ENCODE results near the gene WDPCP. TPM values are rescaled to one million over a fixed set of nuclear protein-coding genes. Genes with fewer than 3 reads are reported as not detected.

Gene WDPCP
- total and polyA plus RNA-seq, 2 of the 4 experiments (the other 2 are of a cell fraction): 2.2 to 10.2 TPM

DNA sequence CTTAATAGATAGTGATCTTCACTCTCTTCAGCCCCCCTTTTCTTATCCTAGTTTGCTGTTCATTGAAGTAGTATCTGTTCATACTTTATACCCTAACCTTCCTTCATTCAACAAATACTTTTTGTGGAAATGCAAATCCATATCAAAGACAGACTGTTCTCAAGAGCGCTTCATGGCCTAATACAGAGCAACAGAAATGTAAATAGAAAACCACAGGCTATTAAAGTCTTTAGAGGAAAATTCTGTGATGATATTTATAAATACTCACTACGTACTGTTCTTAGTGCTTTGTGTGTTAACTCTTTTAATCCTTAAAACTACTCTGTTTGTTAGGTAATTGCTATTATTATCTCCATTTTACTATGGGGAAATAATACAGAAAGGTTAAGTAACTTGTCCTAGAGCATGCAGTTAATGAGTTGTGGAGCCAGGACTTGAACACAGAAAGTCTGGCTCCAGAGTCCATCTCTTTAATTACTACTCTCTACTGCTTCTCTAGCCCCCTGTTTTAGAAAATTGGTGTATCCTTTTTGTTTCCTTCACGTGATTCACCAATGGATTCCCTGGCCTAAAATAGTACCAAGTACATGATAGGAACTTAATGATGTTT is 3.4 kb upstream of the WDPCP start:
- peaks cover 2% of the 10 kb centered on the region; the same call in 1 of the 2 replicates for H3K4me1 ChIP-seq (ENCODE audit: control insufficient read depth, insufficient read depth, low read length)
- H2AK9ac ChIP-seq (replicated peaks; ENCODE audit: low read depth, low read length, poor library complexity): no peak overlapping the region
- no CpG with 5 or more reads among the region's 3 CpGs for WGBS, 2 experiments (ENCODE audit: extremely low coverage in 2 of 2, insufficient read length in 1 of 2)
- ATAC-seq (ENCODE audit: low read depth) (no peak), DNase-seq (no peak)
- H4K20me1 ChIP-seq (ENCODE audit: insufficient read depth, low read length): no peaks in the 10 kb centered on the region
- no peak overlapping the region for H2AK5ac ChIP-seq (ENCODE audit: low read depth, low read length)
- H2BK120ac ChIP-seq (ENCODE audit: low read depth, low read length): no peak overlapping the region
- no peak overlapping the region for H2BK5ac ChIP-seq (ENCODE audit: low read depth, low read length, poor library complexity, severe bottlenecking)
- no peak overlapping the region for H2BK15ac ChIP-seq (ENCODE audit: low read depth, low read length)
- no peak overlapping the region for H4K91ac ChIP-seq (ENCODE audit: insufficient read depth, low read depth, low read length)
- TF ChIP-seq MXI1 (IDR thresholded peaks at IDR 0.05; ENCODE audit: borderline replicate concordance, low read depth, low read length): no peak
- no peak for TF ChIP-seq CEBPB (IDR thresholded peaks at IDR 0.05; ENCODE audit: low read depth, low read length)
- TF ChIP-seq BHLHE40 (IDR thresholded peaks at IDR 0.05; ENCODE audit: low read depth, low read length): no peak
- no peak for TF ChIP-seq SMC3 (IDR thresholded peaks at IDR 0.05; ENCODE audit: low read depth, low read length)
- TF ChIP-seq MAZ (IDR thresholded peaks at IDR 0.05; ENCODE audit: borderline replicate concordance, low read depth, low read length): no peak
- TF ChIP-seq, protein P1, sequence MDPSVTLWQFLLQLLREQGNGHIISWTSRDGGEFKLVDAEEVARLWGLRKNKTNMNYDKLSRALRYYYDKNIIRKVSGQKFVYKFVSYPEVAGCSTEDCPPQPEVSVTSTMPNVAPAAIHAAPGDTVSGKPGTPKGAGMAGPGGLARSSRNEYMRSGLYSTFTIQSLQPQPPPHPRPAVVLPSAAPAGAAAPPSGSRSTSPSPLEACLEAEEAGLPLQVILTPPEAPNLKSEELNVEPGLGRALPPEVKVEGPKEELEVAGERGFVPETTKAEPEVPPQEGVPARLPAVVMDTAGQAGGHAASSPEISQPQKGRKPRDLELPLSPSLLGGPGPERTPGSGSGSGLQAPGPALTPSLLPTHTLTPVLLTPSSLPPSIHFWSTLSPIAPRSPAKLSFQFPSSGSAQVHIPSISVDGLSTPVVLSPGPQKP (IDR thresholded peaks at IDR 0.05; ENCODE audit: borderline replicate concordance, low read depth, low read length): no peak
- TF ChIP-seq, protein P2, sequence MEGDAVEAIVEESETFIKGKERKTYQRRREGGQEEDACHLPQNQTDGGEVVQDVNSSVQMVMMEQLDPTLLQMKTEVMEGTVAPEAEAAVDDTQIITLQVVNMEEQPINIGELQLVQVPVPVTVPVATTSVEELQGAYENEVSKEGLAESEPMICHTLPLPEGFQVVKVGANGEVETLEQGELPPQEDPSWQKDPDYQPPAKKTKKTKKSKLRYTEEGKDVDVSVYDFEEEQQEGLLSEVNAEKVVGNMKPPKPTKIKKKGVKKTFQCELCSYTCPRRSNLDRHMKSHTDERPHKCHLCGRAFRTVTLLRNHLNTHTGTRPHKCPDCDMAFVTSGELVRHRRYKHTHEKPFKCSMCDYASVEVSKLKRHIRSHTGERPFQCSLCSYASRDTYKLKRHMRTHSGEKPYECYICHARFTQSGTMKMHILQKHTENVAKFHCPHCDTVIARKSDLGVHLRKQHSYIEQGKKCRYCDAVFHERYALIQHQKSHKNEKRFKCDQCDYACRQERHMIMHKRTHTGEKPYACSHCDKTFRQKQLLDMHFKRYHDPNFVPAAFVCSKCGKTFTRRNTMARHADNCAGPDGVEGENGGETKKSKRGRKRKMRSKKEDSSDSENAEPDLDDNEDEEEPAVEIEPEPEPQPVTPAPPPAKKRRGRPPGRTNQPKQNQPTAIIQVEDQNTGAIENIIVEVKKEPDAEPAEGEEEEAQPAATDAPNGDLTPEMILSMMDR (conservative IDR thresholded peaks at IDR 0.05; ENCODE audit: low read depth, low read length): no peak
- no peak for TF ChIP-seq RFX5 (IDR thresholded peaks at IDR 0.05; ENCODE audit: low read depth, low read length)
- no peak for TF ChIP-seq MAFK (IDR thresholded peaks at IDR 0.05; ENCODE audit: low read depth, low read length)
- TF ChIP-seq FOS (IDR thresholded peaks at IDR 0.05; ENCODE audit: low read depth, low read length): no peak
- TF ChIP-seq RAD21 (IDR thresholded peaks at IDR 0.05; ENCODE audit: low read length): no peak
- TF ChIP-seq, protein P3, sequence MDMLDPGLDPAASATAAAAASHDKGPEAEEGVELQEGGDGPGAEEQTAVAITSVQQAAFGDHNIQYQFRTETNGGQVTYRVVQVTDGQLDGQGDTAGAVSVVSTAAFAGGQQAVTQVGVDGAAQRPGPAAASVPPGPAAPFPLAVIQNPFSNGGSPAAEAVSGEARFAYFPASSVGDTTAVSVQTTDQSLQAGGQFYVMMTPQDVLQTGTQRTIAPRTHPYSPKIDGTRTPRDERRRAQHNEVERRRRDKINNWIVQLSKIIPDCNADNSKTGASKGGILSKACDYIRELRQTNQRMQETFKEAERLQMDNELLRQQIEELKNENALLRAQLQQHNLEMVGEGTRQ (IDR thresholded peaks at IDR 0.05; ENCODE audit: low read depth, low read length): no peak
- no peak for TF ChIP-seq RCOR1 (IDR thresholded peaks at IDR 0.05; ENCODE audit: insufficient replicate concordance, low read length)
- no peak for TF ChIP-seq CHD1 (IDR thresholded peaks at IDR 0.05; ENCODE audit: low read depth, low read length)
- no peak for TF ChIP-seq NFE2L2 (IDR thresholded peaks at IDR 0.05; ENCODE audit: low read depth, low read length)
- no peak for TF ChIP-seq POLR2A (IDR thresholded peaks at IDR 0.05; ENCODE audit: low read depth, low read length)
- no peak overlapping the region for H3K4me3 ChIP-seq (ENCODE audit: insufficient read depth, low read depth, low read length)
- CTCF ChIA-PET: no interaction called here
- no peaks in the 10 kb centered on the region for H3K9me1 ChIP-seq (ENCODE audit: insufficient read depth, low read length)
- in situ Hi-C loops (cut with MboI; ENCODE audit: low sequenced_read_pairs): no loop called here
- no peak overlapping the region for H2AFZ ChIP-seq (replicated peaks; ENCODE audit: low read length, poor library complexity)
- dilution Hi-C loops (cut with HindIII; ENCODE audit: low sequenced_read_pairs, unreplicated experiment): no loop called here
- peaks cover 28 to 48% of the 10 kb centered on the region in 2 experiments for H3K79me1 ChIP-seq (ENCODE audit: low read depth in 1 of 2, low read length in 2 of 2)
- no peak overlapping the region for H3K18ac ChIP-seq (ENCODE audit: low read depth, low read length)
- no peak overlapping the region for H4K8ac ChIP-seq (ENCODE audit: low read depth in 2 of 2, low read length in 2 of 2)
- H3K27ac ChIP-seq (ENCODE audit: insufficient read depth, low read length): no peak overlapping the region
- no TSS peak for BruUV-seq (replicated peaks)
- POLR2A ChIA-PET (ENCODE audit: unreplicated experiment): no interaction called here
- H3K4me2 ChIP-seq (ENCODE audit: low read depth, low read length): no peak overlapping the region
- H4K5ac ChIP-seq (ENCODE audit: low read depth, low read length): no peak overlapping the region
- no peak overlapping the region for H3K14ac ChIP-seq (replicated peaks; ENCODE audit: low read depth, low read length)
- H3K36me3 ChIP-seq (ENCODE audit: control insufficient read depth, insufficient read depth, low read length): peaks cover 4% of the 10 kb centered on the region
- no peaks in the 10 kb centered on the region for H3K9me3 ChIP-seq (ENCODE audit: control insufficient read depth, insufficient read depth, low read length)
- no peak overlapping the region for H3K9ac ChIP-seq (ENCODE audit: low read depth, low read length)
- no peaks in the 10 kb centered on the region for H3K27me3 ChIP-seq (ENCODE audit: control insufficient read depth, insufficient read depth, low read length)
- H3K23ac ChIP-seq (ENCODE audit: low read depth, low read length): no peak overlapping the region
- no peak overlapping the region for H2BK20ac ChIP-seq (ENCODE audit: low read depth, low read length)
- no peak overlapping the region for H3K56ac ChIP-seq (ENCODE audit: extremely low read depth, insufficient read depth, low read length)
- intact Hi-C loops (cut with micrococcal nuclease): no loop called here
- no peak overlapping the region for H3K4ac ChIP-seq (ENCODE audit: low read depth, low read length)

Data from IMR-90 (cell line).